Measurements from ENCODE around the gene UST.

DNA sequence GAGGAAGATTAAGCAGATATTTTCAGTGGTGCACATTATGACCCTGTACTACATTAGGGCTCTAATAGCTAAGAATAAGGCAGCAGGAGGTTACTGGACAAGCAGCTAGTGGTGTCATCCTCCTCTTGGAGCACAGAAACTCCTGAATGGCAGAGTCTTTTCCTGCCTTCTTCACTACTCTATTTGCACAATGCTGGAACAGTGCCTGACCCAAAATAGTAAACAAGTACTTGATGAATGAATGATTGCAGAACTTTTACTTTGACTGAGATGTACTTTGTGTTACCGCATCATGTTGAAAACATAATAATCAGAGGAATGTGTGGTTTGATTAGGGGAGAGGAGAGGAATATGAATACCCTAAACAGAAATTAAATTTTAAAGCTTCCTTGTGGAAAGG, 30.0 kb upstream of the UST start:
- TF ChIP-seq, protein P1, sequence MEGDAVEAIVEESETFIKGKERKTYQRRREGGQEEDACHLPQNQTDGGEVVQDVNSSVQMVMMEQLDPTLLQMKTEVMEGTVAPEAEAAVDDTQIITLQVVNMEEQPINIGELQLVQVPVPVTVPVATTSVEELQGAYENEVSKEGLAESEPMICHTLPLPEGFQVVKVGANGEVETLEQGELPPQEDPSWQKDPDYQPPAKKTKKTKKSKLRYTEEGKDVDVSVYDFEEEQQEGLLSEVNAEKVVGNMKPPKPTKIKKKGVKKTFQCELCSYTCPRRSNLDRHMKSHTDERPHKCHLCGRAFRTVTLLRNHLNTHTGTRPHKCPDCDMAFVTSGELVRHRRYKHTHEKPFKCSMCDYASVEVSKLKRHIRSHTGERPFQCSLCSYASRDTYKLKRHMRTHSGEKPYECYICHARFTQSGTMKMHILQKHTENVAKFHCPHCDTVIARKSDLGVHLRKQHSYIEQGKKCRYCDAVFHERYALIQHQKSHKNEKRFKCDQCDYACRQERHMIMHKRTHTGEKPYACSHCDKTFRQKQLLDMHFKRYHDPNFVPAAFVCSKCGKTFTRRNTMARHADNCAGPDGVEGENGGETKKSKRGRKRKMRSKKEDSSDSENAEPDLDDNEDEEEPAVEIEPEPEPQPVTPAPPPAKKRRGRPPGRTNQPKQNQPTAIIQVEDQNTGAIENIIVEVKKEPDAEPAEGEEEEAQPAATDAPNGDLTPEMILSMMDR (IDR thresholded peaks at IDR 0.05), result no peak
- TF ChIP-seq POLR2AphosphoS5 (IDR thresholded peaks at IDR 0.05) (no peak), POLR2A (IDR thresholded peaks at IDR 0.05) (no peak), EP300 (IDR thresholded peaks at IDR 0.05) (no peak)
